ENCODE data around the gene CNTNAP4.

GRCh38 chr16:76571755-76572154, 294.6 kb downstream of the CNTNAP4 start:
- TF ChIP-seq POLR2A (IDR thresholded peaks at IDR 0.05; ENCODE audit: insufficient read depth in 1 of 2, low read depth in 2 of 2, low read length in 2 of 2) (no peak), NFIB (CRISPR knock-in tag; IDR thresholded peaks at IDR 0.05; ENCODE audit: borderline replicate concordance) (no peak), RCOR2 (CRISPR knock-in tag; IDR thresholded peaks at IDR 0.05) (no peak), RFX5 (IDR thresholded peaks at IDR 0.05; ENCODE audit: low read depth, low read length) (no peak)

All from HepG2 (cell line).